NT2/D1 (cell line): ENCODE measurements around the gene DDHD1.

ENCODE experiments used
- SUZ12 ChIP-seq: IDR thresholded peaks from 2 replicates; pipeline ENCODE4 v1.6.1; 2011; ENCODE audit not compliant: insufficient read length, insufficient read depth; ENCODE audit errors: extremely low read depth
- YY1 ChIP-seq: IDR thresholded peaks from 2 replicates; pipeline ENCODE4 v1.6.1; 2011; ENCODE audit not compliant: insufficient read length, insufficient read depth
- ZNF274 ChIP-seq: IDR thresholded peaks from 2 replicates; pipeline ENCODE4 v1.6.1; 2011; ENCODE audit warnings: mild to moderate bottlenecking, low read depth, low read length

DNA sequence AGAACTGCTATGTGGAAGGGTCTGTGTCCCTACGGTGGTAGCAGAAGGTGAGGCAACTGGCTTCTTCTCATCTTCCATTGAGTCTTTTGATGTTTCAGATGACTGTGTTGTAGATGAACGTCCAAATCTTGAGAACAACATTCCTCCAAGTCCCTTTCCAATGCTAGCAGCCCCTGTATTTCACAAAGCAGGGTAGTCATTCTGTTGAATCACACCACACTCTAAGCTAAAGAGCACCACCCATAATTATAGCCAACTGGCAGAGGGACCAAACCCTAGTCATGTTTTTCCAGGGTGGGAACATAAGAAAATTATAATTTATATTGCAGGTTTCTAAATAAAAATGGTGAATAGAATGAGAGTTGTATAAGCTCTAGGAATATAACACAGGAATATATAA lies 98.7 kb downstream of the DDHD1 start:
- TF ChIP-seq ZNF274 (no peak), SUZ12 (no peak), YY1 (no peak)
